Upper lobe of left lung (tissue), 6 donors: ENCODE data around the gene FNDC3B. TPM values are rescaled to one million over a fixed set of nuclear protein-coding genes. Genes with fewer than 3 reads are reported as not detected.

ENCODE experiments used
- ATAC-seq, 2 donors: fragments of 200-7000 bp; cut with Tn5 transposase; one replicate each; pipeline ENCODE4 v1.9.1; 2022; ENCODE audit warnings: mild to moderate bottlenecking in 2 of 2, moderate library complexity in 2 of 2; ENCODE audit not compliant: low FRiP score in 2 of 2
- DNase-seq, 2 donors: peaks; one replicate each; pipeline ENCODE4 v3.0.0-alpha.2; 2019 to 2020
- H3K27ac ChIP-seq, 4 donors: fragments of 200-600 bp; sonication (generic); one replicate each; pipeline ENCODE4 v1.5.1; 2016 to 2019
- H3K27me3 ChIP-seq, 4 donors: fragments of 200-600 bp; sonication (generic); one replicate each; pipeline ENCODE4 v1.5.1; 2017 to 2019
- H3K36me3 ChIP-seq, 4 donors: fragments of 200-600 bp; sonication (generic); one replicate each; pipeline ENCODE4 v1.5.1; 2016 to 2019
- H3K4me1 ChIP-seq, 4 donors: fragments of 200-600 bp; sonication (generic); one replicate each; pipeline ENCODE4 v1.5.1; 2018 to 2019
- H3K4me3 ChIP-seq, 4 donors: fragments of 200-600 bp; sonication (generic); one replicate each; pipeline ENCODE4 v1.5.1; 2017 to 2019; ENCODE audit warnings: mild to moderate bottlenecking in 2 of 4, moderate library complexity in 1 of 4
- H3K9me3 ChIP-seq, 4 donors: fragments of 200-600 bp; sonication (generic); one replicate each; pipeline ENCODE4 v1.5.1; 2018 to 2019
- CTCF ChIP-seq, 6 experiments: fragments of 450-650 bp in 4 of 6; fragments of 200-600 bp in 2 of 6; sonication (generic) in 2 of 6; IDR thresholded peaks; one replicate each; pipeline ENCODE4 v1.5.1; 2016 to 2019; ENCODE audit warnings: antibody characterized with exemption in 6 of 6
- EP300 ChIP-seq, 4 donors: sonication (generic); formaldehyde crosslinking; IDR thresholded peaks; one replicate each; pipeline ENCODE4 v1.5.1; 2017; ENCODE audit warnings: antibody characterized with exemption in 4 of 4, control low read depth in 2 of 4
- POLR2A ChIP-seq, 4 donors: fragments of 450-650 bp; IDR thresholded peaks; one replicate each; pipeline ENCODE4 v1.5.1; 2016 to 2017; ENCODE audit warnings: antibody characterized with exemption in 4 of 4, mild to moderate bottlenecking in 2 of 4
- POLR2AphosphoS5 ChIP-seq, 2 donors: sonication (generic); formaldehyde crosslinking; IDR thresholded peaks; one replicate each; pipeline ENCODE4 v1.5.1; 2017; ENCODE audit warnings: antibody characterized with exemption in 2 of 2
- WGBS, 2 donors: methylation state at CpG; one replicate each; pipeline ENCODE4 v1.1.5; 2017 to 2018; 5-methylcytosine and 5-hydroxymethylcytosine counted together
- total RNA-seq, 6 donors: library from RNA; depleted of rRNA in 4 of 6; stranded (reverse); fragments of >200 nt in 4 of 6; gene quantifications; one replicate each; pipeline versions ENCODE4 v1.1.0 to v1.2.1, GENCODE V29; 2016 to 2021
- donor health status: DM: no; HTN: no; CAD: no; lungs with moderate emphysema.
- donor health status: DM: no; HTN: yes; CAD: no; lungs with severe emphysema.

Gene FNDC3B
- total RNA-seq, 6 donors from 2014 or later = 73.3 to 167 (median 119) TPM

DNA sequence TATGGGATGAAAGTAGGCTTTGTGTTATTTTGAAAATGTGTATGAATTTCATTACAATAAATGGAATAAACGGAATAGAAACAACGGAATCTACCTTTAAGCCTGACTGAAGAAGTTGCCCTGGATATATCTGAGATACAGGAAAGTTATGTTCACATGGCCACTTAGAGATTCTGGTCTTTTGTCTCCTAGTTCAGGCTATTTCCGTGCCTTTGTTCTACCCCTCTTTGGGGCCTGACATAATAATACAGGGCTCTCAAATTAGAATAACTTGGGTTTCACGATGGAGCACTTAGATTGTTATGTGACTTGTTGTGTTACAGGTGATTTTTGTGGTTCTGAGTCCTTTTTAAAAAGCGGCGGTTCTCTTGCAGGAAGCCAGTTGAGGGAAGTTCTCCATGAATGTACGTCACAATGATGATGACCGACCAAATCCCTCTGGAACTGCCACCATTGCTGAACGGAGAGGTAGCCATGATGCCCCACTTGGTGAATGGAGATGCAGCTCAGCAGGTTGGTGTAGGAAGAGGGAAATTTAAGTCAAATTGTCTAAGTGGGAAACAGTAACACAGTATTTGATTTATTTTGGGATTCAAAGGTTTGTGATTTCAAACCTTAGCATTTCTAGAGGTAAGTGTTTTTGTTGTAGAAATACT is 72.8 kb downstream of the FNDC3B start:
- DNase-seq (no peak), ATAC-seq (no peak)
- H3K27ac ChIP-seq = no peak overlapping the region
- no peaks in the 10 kb centered on the region for H3K9me3 ChIP-seq
- no peak overlapping the region for H3K4me3 ChIP-seq
- peaks cover 5 to 48% (median 14%) of the 10 kb centered on the region in 4 donors for H3K36me3 ChIP-seq
- H3K27me3 ChIP-seq = no peaks in the 10 kb centered on the region
- TF ChIP-seq POLR2AphosphoS5 (IDR thresholded peaks at IDR 0.05) (no peak), EP300 (IDR thresholded peaks at IDR 0.05) (no peak), CTCF (IDR thresholded peaks at IDR 0.05) (no peak), POLR2A (IDR thresholded peaks at IDR 0.05) (no peak)
- 91 to 94% methylated on average over 9 of the region's 9 CpGs for WGBS, 2 donors
- H3K4me1 ChIP-seq = peaks cover 9 to 17% (median 17%) of the 10 kb centered on the region in 4 donors

DNA sequence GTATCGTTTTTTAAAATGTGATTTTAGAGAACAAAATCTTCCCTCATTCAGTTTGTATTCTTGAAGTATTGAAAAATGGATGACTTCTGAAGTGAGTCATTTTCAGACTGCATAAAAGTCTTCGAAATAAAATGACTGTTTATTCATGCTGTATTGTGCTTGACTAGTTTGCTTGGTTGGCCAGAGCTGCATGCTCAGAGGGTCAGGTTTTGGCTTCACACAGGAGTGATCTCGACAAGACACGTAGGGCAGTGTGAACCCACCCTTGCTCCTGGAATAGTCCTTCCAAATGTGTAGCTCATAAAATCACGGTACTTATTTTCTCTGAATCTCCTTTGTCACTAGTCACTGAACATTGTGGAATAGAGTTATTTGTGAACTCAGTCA is 73.3 kb downstream of the FNDC3B start:
- DNase-seq (no peak), ATAC-seq (no peak)
- H3K27me3 ChIP-seq = no peaks in the 10 kb centered on the region
- H3K9me3 ChIP-seq = no peaks in the 10 kb centered on the region
- H3K36me3 ChIP-seq = peaks cover 5 to 48% (median 14%) of the 10 kb centered on the region in 4 donors
- no peak for TF ChIP-seq CTCF (IDR thresholded peaks at IDR 0.05)
- TF ChIP-seq POLR2A (IDR thresholded peaks at IDR 0.05) = no peak
- no peak for TF ChIP-seq POLR2AphosphoS5 (IDR thresholded peaks at IDR 0.05)
- TF ChIP-seq EP300 (IDR thresholded peaks at IDR 0.05) = no peak
- peaks cover 6 to 12% (median 12%) of the 10 kb centered on the region in 4 donors for H3K4me1 ChIP-seq
- H3K4me3 ChIP-seq = no peak overlapping the region
- 77 to 90% methylated on average over 5 of the region's 5 CpGs for WGBS, 2 donors
- H3K27ac ChIP-seq = no peak overlapping the region

- Histone ChIP-seq H3K4me3 (no peak overlapping the region), H3K9me3 (no peaks in the 10 kb centered on the region), H3K4me1 (peaks cover 0 to 10% (median 7%) of the 10 kb centered on the region in 4 donors), H3K27ac (peak overlapping the region in 1 of 4 donors; percentile 19), H3K36me3 (peaks cover 5 to 54% (median 14%) of the 10 kb centered on the region in 4 donors), H3K27me3 (no peaks in the 10 kb centered on the region)
- 80 to 93% methylated on average over 5 of the region's 5 CpGs for WGBS, 2 donors
- TF ChIP-seq POLR2A (IDR thresholded peaks at IDR 0.05) = no peak
- no peak for TF ChIP-seq CTCF (IDR thresholded peaks at IDR 0.05)
- TF ChIP-seq EP300 (IDR thresholded peaks at IDR 0.05) = no peak
- no peak for TF ChIP-seq POLR2AphosphoS5 (IDR thresholded peaks at IDR 0.05)
- no peak for DNase-seq
- no peak for ATAC-seq
These were observed 74.3 kb downstream of the FNDC3B start for GRCh38 chr3:172113710-172114109.

DNA sequence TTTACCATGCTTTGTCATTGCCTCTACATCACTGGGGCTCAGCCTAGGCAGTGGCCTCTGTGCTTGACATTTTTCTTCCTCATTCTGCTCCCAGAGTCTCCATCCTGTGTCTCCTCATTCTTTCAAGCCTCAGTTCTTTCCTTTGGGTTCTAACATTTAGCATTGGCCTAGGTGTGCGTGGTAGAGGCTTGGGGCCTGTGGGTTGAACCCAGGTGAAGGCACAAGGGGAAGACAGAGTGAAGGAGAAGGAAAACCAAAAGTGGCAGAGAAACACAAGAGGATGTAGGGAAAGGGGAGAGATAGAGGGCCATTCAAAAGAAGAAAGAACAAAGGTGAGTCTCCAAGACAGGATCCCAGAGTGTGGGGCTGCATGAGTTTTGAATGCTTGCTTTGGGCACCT is 75.7 kb downstream of the FNDC3B start:
- Histone ChIP-seq H3K27ac (no peak overlapping the region), H3K27me3 (no peaks in the 10 kb centered on the region), H3K36me3 (peaks cover 5 to 59% (median 14%) of the 10 kb centered on the region in 4 donors), H3K9me3 (no peaks in the 10 kb centered on the region), H3K4me1 (peaks cover 0 to 13% (median 7%) of the 10 kb centered on the region in 4 donors), H3K4me3 (no peak overlapping the region)
- ATAC-seq = no peak
- no peak for TF ChIP-seq EP300 (IDR thresholded peaks at IDR 0.05)
- TF ChIP-seq POLR2A (IDR thresholded peaks at IDR 0.05) = no peak
- TF ChIP-seq POLR2AphosphoS5 (IDR thresholded peaks at IDR 0.05) = no peak
- no peak for TF ChIP-seq CTCF (IDR thresholded peaks at IDR 0.05)
- DNase-seq = no peak
- WGBS, 2 donors = 92 to 100% methylated on average over 1 of the region's 1 CpG

DNA sequence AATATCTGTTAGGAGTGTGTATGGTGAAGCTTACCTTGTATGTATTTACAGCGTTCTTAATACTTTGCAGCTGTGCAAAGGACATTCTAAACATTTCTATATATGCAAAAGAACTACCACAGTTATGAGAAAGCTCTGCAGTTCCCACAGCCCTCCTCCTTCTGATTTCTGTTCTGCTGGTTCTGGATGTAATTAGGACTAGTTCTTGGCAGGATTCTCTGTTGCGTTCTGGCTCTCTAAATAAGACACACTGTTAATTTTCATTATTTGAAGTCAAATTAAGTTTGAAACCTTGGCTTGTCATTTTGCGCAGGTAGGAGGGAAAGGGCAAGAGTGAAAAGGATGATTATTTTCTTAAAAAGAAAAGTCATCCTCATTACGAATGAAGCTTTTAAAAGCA is 76.4 kb downstream of the FNDC3B start:
- no peaks in the 10 kb centered on the region for H3K27me3 ChIP-seq
- peaks cover 5 to 59% (median 14%) of the 10 kb centered on the region in 4 donors for H3K36me3 ChIP-seq
- H3K4me1 ChIP-seq = peaks cover 0 to 13% (median 7%) of the 10 kb centered on the region in 4 donors
- DNase-seq = no peak
- no peak for ATAC-seq
- H3K9me3 ChIP-seq = no peaks in the 10 kb centered on the region
- H3K27ac ChIP-seq = no peak overlapping the region
- TF ChIP-seq POLR2AphosphoS5 (IDR thresholded peaks at IDR 0.05) (no peak), EP300 (IDR thresholded peaks at IDR 0.05) (no peak), POLR2A (IDR thresholded peaks at IDR 0.05) (no peak), CTCF (IDR thresholded peaks at IDR 0.05) (no peak)
- 88 to 90% methylated on average over 4 of the region's 4 CpGs for WGBS, 2 donors
- H3K4me3 ChIP-seq = no peak overlapping the region
